Daoy (cell line): ENCODE results near the gene SECISBP2L. TPM values are rescaled to one million over a fixed set of nuclear protein-coding genes. Genes with fewer than 3 reads are reported as not detected.

Source experiments
- DNase-seq: peaks from one replicate; pipeline ENCODE4 v3.0.0-alpha.2; 2015; ENCODE audit warnings: low read depth
- total RNA-seq: library from RNA; depleted of rRNA; stranded (reverse); fragments of >200 nt; shearing (Covaris generic); gene quantifications from 2 replicates; pipeline ENCODE4 v1.2.3, GENCODE V29; 2014

Gene SECISBP2L
- total RNA-seq, 1 experiment from 2014 or later: 10.9 TPM

DNA sequence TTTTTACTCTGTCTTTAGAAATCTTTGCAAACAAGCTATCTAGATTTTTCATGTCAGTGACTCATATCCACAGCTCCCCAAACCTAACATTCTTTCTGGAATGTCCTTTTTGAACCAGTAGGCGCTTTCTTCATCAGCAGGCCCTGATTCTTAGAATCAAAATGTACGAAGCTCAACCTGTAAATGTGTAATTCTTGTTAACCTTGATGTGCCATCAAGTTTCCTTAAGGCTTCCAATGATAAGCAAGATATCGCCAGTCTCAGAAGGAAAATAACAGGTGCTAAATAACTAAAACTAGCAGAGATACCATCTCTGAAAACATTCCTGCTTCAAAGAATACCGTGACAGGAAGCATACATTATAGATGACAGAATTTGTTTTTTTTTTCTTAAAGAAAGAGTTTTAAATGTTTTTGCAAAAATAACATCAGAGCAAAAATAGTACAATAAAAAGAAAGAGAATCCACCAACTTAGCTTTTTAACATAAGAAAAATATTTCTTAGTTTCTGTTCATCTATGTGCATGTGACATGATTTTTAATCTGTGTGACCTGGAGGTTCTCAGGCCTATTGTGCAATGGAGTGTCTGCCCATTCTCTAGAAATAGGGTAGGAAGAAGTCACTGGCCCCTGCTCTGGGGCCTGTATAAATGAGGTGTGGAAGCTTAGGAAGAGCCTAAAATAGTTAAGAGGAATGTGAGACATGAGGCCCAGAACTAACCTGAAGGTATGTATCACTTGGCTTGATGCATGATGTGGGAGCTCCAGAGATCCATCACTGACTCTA lies 14.7 kb upstream of the SECISBP2L start:
- no peak for DNase-seq

DNA sequence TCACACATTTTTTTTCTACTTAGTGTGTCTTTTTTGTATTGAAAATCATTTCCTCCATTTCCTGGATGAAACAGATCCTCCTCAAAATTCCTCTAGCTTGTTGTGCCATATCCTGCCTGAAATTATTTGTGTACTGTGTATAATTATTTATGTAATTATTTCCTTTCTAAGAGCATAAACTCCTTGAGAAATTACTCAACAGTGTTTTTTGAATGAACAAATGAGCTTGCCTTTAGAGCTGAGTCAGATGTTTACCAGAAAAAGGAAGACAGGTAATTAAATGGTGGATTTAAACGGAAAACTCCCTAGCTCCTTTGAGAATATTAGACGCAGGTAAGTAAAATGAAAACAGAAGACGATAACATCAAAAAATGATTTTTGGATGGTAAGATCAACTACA lies 13.2 kb upstream of the SECISBP2L start:
- no peak for DNase-seq

DNA sequence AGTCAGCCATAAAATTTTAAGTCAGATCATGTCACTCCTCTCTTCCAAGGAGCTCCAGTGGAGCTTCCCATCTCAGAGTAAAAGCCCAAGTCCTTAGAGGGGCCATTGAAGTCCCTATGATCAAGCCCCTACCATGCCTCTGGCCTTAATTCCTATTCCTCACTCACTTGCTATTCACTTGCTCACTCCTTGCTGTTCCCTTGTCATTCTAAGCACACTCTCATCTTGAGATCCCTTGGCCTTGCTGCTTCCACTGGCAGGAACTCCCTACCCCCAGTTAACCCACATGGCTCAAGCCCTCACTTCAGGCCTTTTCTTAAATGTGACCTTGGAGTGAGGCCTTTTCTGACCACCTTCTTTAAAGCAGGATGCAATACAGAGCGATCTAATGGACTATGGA lies 12.3 kb upstream of the SECISBP2L start:
- no peak for DNase-seq

DNA sequence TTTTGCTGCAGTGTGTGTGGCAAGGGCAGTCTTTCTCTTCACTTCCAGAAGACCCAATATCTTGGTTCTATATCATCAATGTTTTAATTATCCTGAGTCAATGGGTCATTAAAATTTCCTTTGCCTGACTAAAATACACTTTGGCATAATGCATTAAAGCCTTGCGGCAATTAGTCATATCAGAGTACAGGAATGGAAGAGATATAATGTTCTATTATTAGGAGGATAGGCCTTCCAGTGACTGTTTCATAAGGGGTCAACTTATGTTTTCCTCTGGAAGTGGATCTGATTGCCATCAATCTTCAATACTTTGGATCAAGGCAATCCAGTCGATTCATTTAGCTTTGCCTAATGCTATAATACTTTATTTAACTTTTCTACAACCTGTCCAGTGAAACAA lies 9.4 kb upstream of the SECISBP2L start:
- no peak for DNase-seq

DNA sequence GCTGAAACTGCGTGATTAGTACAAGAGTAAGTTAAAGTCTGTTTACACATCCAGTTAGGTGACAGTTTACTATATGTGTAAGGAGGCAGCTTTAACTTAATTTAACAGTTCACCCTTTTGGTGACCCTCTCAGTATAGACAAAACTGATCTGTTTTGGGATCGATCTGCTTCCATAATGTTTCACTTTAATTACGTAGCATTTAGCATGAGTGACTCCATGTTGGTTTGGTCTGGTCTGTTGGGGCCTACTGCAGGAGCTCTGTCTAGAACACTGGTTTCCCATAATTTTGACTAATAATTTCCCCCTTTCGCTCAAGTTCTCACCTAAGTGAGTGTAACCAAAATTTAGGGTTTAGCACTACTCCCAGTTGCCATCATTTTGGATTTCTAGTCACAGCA lies 6.4 kb upstream of the SECISBP2L start:
- no peak for DNase-seq

DNA sequence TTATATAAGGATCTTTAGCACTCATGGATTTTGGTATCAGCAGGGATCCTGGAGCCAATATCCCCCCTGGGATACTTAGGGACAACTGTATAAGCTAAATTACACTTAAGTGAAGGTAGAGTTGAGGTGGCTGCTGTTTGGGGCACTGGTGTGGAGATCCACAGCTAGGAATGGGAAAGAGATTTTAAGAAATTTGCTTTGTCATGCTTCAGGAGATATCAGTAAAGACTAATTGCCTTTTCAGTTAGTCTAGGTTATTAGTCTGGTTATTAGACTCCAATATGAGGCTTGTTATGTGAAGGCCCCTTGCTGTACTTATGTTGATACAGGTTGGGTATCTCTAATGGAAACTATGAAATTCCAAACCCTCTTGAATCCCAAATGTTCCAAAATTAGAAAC lies 1.2 kb upstream of the SECISBP2L start:
- DNase-seq: no peak

DNA sequence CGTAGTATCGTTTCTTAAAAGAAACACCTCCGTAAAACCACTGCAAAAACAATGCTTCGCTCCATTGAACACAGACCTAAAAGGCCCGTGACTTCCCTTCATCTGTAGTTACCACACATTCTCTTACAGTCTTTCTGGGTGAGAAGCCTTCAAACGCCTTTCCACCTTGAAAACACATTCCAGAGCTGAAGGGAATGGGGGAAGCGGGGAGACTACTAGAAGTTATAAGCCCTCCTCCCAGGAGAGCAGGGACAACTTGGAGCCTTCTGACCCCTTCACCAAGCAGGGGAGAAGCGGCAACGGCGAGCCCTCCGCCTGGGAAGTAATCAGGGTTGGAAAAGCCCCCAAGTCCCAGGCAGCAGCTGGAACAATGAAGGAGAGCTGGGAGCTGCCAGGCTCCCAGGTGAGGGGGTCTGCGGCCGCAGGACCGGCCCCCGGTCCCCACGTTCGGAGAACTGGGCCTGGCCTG lies 461 bp downstream of the SECISBP2L start:
- peak; percentile 27 for DNase-seq

DNA sequence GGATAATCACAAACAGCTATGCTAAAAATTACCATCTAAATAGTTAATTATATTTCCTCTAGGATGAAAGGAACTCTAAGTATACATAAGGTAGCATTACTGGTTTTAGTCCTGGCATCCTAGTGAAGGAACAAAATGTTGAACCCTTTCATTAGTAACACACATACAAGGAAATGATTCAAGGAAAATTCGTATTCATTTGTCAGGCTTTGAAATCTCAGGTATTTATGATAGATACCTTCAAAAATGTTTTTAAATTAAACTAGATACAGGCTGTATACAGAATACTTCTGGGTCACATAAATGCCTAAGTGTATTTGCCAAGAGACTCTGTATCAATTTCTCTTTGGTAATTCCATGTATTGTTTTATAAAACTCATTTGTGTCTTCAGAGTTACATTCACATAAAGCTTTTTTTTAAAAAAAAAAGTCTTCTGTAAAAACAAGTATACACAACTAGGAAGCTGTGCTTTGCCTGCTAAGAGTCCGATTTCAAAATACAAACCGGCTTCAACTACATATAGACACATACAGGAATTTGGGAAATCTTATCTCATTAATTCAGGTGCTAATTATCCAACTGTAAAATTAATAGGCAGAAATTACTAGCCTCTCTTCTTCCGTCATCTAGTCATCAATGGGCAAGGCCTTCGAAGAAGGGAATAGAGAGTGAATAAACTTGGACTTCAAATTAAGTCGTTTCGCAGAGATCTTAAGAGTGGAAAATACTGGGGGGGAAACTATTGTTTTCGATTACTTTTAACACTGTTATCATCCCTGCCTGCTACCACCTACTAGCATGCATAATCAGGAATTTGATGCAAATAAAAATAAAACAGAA lies 1.3 kb downstream of the SECISBP2L start:
- no peak for DNase-seq

DNA sequence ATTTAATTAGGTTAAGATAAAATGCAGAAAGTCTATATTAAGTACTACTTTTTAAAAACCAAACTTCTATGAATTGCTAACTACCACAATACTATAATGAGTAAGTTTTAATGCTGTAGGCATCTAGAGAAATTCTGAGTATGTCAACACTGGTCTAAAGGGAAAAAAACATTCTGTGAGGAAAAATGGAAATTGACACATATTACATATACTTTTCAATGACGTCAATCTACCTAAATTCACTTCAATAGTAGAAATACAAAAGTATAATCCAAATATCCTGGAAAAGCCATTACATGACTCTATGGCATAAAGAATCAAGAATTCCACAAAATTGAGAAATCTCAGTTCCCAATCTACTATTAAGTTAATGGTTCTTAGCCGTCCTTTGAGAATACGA lies 2.2 kb downstream of the SECISBP2L start:
- DNase-seq: no peak

DNA sequence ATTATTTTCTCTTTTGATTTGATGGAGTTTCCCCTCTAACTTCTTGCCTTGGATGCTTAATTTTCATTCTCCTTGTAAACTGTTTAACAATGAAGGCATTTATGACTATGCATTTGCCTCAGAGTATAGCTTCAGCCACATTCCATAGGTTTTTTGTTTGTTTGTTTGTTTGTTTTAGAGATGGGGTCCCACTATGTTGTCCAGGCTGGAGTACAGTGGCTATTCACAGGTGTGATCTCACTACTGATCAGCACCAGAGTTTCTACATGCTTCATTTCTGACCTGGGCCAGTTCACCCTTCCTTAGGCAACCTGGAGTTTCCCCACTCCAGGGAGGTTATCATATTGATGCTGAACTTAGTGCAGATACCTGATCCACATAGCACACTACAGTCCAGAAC lies 4.1 kb downstream of the SECISBP2L start:
- DNase-seq: no peak

DNA sequence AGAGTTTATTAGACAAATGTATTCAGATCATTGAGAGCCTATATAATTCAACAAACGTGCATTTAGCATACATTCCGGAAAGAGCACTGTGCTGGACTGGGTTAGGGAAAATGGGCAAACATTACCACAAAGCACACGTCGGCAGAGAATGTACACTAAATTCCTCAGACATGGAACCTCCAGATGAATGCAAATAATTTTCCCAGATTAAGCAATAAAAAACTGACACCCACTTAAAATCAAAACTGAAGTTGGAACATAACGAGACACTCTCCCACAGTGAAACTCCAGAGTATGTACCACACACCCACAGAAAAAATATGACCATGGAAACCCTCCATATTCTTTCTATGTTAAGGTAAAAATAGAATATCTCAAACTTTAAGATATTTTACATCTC lies 4.8 kb downstream of the SECISBP2L start:
- DNase-seq: no peak

DNA sequence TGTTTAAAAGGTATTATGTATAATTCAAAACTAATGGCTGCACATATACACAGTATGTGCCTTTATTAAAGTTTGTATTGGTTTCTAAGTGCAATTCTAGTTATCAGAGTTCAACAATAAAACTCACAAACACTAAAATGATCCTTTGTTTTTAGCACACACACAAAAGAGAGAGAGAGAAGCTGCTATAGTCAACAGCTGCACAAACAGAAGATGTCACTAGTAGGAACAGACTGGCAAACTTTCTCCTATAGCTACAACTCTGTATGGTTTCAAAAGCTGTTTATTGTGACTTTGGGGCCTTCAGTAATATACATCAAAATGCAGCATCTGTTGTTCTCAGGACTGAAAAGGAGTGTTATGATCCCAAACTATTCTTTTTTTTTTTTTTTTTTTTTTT lies 6.1 kb downstream of the SECISBP2L start:
- no peak for DNase-seq

DNA sequence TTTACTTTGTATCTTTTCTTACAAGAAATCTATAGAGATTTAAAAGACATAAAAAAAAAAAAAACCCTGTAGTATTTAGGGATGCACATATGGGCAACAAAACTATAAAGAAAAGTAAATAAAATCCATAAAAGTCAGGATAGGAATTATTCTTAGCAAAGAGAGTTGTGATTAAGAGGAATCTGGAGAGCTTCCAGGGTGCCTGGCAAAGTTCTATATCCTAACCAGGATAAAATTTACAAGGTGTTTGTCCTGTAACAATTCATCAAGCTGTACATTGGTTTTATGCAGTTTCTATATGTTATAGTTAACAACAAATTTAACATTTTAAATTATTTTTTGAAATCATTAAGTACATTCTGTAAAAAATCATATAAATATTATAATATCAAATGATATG lies 7.9 kb downstream of the SECISBP2L start:
- no peak for DNase-seq

DNA sequence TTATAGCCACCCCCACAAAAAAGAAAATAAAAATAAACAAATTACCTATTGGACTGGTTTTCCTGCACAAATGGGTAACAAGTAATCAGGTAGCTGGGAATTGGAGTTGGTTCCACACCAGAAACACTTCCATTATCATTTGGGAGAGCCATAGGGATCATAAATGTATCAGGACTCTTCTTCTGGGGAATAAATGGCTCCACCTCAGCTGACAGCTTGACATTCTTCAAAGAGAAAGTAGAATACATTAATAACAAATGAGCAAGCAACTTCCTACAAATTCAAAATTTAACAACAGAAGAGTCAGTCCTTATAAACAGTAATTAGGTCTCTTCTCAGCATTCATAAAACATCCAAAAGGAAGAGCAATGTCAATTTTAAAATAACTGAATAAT lies 8.7 kb downstream of the SECISBP2L start:
- no peak for DNase-seq

DNA sequence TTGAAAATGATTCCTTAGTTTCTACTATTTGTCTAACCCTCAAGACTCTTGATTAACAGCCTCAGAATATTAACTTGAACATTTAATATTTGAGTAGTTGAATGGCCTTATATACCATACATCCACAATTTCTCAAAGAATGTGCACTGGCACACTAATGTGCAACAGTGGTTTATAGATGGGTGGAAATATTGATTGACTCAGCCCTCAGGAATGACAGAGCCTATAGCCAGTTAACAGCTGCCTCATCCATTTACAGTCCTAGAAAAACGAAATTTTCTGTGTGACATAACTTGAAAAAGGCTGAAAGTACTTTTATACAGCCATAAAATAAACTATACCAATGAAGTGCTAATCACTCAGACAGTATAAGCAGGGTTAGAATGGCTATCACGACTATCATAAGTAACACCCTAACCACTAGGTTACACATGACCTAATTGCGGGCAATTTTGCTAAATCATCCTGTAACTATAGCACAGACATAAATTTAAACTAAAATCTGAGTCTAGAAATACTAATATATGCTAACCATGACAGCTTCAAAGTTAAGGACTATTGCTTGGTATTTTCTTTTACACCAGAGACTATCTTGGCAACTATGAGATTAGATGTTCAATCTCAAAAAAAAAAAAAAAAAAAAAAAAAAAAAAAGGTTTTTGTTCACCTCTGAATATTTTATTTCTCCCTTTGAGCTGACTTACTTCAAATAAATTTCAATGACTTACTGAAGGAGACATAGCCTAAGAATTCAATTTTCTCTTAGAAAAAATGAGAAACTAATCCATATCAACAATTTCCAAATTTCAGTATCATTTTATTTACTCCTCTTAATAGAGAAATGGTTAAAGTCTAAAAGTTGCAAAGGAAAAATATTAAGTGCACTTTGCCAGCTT lies 9.3 kb downstream of the SECISBP2L start:
- peak; percentile 63 for DNase-seq

DNA sequence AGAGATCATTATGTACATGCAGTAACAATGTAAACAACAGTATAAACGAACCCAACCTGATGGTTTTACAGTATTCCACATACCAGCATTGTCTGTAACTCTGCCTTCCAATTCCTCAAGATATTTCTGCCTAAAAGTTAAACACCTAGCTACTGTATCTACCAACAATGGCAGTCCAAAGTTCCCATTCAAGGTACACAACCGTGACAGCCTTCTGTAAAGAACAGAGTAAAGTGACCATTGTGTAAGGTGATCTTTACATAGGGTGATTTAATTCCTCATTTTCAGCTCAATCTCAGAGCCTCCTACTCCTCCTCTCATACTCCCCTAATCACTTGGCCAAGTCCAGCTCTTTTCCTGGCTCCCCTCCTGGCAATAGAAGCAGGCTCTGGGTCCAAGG lies 10.4 kb downstream of the SECISBP2L start:
- DNase-seq: no peak

DNA sequence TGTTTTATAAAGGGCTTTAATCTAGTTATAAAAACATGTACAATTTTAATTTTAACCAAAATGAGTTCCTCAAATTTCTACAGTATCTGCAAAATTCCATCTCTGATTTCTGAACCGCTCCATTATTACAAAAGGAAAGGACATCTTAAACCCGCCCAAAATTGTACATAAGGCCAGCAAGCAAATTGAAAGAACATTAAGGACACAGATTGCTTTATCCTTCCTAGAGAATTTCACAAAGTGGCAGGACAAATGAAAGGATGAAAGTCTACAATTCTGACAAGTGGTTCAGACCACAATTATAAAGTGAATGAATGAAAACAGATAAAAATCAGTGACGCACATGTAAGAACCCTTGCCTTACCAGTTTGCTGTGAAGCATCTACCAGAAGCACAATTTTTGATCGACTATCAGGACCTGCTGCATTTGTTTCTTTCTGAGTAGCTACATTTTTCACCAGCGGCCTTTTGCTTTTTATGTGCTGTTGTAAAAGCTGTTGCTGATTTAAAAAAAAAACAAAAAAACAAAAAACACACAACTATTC lies 13.6 kb downstream of the SECISBP2L start:
- no peak for DNase-seq

DNA sequence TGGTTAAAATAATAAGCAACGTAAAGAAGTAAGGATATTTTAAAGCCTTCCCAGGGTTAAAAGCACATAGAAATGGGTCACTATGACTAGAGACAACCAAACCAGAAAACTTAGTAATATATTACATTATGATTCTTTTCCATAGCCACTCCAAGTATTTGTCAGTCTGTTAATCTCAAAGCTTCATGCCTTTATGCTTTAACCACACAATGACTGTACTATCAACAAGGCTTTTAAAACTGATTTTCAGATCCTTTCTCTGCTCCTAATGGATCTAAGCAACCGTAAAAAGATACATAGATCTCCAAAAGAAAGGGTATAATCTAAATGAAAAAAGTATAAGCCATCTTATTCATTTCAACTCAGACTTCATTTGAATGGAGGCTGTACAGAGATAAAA lies 14.4 kb downstream of the SECISBP2L start:
- DNase-seq: no peak

DNA sequence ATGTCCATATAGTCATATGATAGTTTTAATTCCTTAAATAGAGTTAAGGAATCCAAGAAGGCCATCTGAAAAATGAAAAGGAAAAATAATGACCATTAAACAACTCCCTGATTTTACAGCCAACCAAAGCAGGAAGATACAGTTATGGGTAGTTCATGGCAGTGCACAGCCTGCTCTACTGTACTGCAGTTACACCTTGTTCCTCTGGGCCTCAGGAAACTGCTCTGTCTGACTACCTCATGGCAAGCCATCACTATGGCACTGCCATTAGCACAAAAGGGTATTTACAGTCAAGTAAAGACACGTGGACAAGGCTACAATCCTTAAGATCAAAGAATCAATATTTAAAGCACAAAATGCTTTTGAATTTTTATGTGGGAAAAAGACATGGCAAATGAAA lies 19.5 kb downstream of the SECISBP2L start:
- no peak for DNase-seq

DNA sequence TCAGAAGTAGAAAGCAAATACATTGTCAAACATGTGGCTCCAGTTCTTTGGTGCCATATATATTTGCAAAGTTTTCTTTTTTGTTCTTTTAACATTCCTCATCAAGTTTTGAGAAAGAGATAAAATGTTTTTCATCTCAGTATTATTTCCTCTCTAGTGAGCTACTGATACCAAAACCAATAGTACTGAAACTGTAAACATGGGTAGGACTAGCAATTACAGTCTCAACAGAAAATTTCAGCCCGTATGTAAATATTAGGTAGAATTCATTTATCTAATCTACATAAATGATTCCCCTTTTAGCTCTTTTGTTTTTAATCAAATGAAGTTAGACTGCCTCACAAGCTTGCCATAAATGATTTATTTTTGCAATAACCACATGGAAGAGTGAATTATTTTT lies 21.4 kb downstream of the SECISBP2L start:
- no peak for DNase-seq

DNA sequence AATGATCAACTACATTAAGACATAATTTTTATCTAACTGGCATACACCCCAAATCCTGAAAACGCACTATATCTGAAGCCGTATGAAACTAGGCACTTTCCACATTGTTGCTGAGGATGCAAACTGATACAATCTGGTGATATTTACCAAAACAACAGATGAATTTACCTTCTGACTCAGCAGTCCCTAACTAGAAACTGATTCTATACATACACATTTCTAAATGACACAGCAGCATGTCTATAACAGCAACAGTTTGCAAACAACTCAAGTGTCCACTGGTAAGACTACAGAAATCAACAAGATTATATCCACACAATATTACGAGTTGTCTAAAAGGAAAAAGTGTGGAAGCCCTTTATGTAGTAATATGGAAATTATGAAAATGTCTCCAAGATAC lies 22.9 kb downstream of the SECISBP2L start:
- DNase-seq: no peak

DNA sequence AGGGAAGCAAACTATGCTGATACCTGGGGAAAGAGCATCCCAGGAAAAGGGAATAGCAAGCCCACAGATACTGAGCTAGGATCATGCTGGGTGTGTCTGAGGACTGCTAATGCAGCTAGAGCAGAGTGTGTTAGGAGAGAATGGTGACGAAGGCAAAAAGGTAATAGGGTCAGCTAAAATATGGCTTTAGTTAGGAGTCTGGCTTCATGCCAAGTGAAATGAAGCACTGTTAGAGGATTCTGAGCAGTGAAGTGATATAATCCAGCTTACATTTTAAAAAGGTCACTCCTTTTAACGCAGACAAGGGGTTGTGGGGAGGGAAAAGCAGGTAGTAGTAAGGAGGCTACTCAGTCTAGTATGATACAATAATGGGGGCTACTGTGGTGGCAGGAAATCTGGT lies 30.4 kb downstream of the SECISBP2L start:
- DNase-seq: no peak
